Measurements from ENCODE around the gene ISYNA1.

The ISYNA1 gene

DNA sequence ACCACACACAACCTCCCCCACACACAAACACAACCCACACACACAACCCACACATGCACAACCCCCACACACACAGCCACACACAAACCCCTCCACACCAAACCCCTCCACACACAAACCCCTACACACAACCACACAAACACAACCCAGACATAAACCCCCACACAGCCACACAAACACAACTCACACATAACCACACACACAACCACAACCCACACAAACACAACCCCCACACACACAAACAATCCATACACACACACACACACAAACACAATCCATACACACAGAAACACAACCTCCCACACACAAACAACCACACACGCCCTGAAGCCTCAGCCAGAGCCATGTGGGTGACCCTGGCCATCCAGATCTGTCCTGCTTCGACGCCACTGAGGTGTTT, 30.0 kb upstream of the ISYNA1 start:
- DNase-seq (ENCODE audit: low read depth in 2 of 2): no peak

DNA sequence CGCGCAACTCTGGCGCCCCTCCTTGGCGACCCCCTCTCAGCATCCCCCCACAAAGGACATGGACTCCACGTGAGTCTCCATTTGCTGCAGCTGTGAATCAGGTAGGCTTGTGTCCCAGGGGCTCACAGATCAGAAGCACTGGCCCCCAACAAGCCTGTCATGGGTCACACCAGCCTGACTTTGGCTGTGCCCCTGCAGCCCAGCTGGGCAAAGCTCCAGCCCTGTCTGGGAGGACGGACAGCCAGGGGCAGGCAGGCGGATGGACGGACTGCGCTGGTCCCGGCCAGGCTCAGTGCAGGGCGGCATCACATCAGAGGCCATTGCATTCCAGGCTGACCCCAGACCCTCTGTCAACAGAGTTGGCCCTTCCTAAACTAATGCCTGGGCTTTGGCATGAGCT, 28.4 kb upstream of the ISYNA1 start:
- DNase-seq (ENCODE audit: low read depth in 2 of 2): no peak

DNA sequence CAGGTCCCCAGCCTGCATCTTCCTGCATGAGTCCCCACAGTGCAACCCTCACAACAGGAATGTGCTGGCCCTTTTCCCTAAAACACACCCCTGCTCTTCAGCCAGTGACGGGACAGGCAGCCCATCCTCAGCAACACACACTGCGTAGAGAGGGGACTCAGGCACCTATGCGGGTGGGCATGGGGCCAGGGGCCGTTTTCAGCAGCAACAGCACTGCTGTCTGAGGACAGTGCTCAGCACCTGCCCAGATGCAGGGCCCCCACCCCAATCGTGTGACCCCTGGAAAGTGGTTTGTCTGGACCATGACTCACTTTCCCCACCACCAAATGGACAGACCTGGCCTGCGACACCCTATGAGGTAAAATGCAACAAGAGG, 28.0 kb upstream of the ISYNA1 start:
- no peak for DNase-seq (ENCODE audit: low read depth in 2 of 2)

DNA sequence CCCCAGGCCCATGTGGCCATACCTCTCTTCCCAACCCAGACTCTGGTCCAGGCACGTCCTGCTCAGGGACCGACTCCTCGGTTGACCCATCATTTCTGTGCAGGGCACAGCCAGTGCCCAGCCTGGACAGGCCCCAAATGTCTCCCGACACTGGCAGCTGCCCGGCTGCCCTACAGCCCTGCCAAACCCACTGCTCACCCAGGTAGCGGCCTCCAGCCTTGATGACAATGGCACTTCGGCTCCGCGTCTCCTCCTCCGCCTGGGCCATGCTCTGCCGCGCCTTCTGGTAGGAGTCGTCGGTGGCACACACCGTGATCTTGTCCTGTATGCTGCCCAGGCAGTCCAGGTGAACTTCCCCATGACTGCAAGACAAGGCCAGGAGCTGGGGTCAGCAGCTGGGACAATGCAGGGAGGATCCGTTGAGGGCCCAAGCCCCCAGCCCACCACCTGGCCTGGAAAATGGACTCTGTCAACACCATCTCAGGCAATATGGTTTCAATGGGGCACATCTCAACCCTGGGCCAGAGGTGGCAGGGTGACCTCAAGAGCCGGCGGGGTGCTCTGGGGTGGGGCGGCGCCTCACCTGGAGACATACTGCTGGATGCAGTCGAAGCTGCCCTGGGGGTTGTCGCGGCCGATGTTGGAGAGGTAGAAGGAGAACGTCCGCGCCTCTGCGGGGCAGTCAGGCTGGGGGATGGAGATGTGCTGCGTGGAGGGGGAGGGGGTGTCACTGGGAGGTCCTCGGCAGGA, 27.5 kb upstream of the ISYNA1 start:
- DNase-seq (ENCODE audit: low read depth in 2 of 2): no peak

DNA sequence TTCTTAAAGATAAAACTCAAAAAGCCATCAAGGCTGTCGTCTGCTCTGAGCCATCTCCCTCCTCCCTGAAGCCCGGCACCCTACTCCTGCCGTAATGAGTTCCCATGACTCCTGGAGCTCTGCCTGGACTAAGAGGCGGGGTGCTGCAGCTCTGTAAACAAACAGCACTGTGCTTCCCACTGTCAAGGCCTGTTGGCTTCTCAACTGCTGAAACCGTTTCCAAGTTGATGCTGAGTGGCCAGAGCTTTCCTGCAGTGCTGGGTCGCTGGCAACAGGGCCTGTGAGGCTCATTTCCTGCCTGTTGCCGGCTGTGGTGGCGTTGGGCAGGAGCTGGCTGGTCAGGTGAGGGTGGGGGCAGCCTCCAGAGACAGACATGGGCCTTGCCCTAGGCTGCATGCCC, 26.7 kb upstream of the ISYNA1 start:
- no peak for DNase-seq (ENCODE audit: low read depth in 2 of 2)

DNA sequence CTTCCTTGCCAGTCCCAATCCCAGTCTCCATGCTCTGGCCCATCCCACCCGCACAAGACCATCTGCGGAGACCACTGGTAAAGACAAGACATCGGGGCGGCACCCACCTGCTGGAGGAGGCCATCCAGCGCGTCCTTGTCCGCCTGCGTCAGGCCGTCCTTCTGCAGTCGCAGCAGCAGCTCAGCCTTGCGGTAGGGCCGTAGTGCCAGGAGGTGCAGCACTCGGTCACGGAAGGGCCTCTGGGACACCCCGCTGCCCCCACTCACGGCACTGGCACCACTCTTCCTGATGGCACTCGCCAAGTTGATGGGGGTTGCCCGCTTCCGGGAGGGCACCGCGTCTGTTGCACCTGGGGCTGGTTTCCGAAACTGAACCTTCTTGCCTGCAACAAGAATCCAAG, 23.5 kb upstream of the ISYNA1 start:
- DNase-seq (ENCODE audit: low read depth in 2 of 2): no peak

DNA sequence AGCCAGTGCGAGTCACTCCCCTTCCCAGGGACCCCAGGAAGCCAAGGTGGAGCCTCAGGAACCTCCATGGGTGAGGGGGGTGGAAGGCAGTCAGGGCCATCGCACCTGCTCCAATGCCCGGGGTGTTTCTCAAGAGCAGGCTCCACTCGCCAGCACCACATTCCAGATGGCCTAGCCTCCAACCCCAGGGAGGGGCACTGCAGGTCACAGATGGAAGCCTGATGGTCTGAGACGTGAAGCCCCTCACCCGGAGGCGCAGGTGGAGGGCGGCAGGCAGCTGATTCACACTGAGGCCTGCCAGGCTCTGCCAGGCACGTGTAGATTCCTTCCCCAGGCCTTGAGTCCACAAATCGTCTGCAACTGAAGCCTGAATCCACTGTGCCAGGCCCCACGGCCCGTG, 23.0 kb upstream of the ISYNA1 start:
- DNase-seq (ENCODE audit: low read depth in 2 of 2): no peak

DNA sequence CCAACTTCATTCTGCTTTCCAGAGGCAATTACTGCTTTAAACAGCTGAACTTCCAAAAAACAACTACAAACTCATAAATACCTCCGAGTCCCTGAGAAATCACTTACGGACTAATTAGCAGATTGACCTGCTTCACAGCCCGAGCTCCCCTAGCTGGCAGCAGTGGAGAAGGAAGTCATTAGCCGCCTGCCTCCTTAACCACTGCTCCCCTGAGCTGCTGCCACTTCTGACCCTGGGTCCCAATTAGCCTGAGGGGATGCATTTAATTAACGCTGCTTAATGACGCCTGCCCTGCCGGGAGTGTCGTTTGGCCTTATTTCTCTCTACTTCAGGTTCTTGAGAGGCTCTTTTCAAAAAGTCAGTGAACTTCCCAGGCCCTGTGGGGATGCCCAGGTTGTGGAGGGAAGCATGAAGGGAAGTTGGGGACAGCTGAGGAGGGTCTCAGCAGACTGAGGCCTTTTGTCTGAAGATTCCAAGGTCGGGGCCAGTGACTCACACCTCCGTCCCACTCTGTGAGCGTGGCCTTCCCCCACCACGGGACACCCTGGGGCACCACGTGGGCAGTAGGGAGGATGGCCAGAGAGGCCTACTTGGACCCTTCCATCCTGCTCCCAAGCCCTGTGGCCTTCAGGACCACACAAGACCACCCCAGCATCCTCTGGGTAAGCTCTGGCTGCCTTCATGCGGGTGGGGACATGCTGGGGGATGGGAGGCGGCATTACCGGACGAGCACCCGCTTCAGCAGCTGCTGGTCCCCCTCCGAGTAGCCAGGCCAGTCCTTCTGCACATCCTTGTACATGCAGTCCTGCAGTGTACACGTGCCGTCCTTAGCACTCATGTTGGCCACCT, 19.8 kb upstream of the ISYNA1 start:
- DNase-seq (ENCODE audit: low read depth in 2 of 2): no peak

DNA sequence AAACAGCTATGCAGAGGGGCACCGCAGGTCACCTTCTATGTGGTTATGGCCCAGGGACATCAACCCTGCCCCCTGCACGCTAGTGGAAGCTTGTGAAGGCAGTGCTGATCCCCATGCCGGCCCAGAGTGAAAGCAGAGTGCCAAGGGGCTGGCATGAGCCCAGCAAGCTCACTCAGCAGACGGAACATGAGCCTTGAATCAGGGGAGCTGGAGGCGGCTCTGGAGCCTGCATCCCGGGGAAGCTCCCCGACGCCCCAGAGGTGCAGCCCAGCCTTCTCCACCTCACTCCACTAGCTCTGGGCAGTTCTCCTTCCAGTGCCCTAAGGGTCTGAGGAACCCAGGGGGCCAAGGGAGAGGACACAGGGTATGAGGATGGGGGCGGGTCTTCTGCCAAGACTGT, 19.0 kb upstream of the ISYNA1 start:
- no peak for DNase-seq (ENCODE audit: low read depth in 2 of 2)

DNA sequence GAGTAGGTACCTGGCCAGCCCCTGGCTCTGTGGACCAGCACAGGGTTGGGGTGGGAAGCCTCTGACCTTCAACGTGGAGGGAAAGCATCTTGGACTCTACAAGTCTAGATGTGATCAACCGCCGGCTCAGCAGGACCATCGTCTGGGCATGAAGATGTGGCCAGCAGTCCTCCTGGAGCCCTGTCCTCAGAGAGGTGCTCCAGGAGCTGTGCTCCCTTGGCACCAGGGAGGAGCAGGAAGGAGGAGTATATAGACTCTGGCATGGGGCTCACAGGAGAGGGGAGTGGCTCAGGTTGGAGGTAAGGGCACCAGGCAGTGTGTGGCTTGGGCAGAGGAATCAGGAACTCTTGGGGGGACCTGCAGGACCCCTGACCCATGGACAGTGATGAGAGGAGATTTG, 18.3 kb upstream of the ISYNA1 start:
- no peak for DNase-seq (ENCODE audit: low read depth in 2 of 2)

DNA sequence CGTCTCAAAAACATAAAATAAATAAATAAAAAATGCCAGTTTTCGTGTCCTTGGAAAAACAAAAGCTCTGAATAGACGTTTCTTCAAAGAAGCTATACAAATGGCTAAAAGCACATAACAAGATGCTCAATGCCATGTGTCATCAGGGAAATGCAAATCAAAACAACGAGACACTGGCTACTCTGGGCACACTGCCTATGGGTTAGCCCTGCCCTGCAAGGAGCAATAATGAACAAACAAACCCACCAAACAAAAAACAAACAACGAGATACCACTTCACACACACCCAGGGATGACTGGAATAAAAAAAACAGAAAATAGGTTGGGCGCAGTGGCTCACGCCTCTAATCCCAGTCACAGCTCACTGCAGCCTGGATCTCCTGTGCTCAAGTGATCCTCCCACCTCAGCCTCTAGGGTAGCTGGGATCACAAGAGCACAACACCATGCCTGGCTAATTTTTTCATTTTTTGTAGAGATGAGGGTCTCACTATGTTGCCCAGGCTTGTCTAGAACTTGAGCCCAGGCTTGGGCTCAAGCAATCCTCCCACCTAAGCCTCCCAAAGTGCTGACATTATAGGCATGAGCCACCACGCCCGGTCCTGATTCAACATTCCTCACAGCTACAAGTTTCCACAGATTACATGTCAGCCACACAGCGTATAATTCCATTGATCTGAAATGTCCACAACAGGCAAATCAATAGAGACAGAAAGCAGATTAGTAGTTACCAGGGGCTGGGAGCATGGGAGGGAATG, 15.5 kb upstream of the ISYNA1 start:
- DNase-seq (ENCODE audit: low read depth in 2 of 2): no peak

DNA sequence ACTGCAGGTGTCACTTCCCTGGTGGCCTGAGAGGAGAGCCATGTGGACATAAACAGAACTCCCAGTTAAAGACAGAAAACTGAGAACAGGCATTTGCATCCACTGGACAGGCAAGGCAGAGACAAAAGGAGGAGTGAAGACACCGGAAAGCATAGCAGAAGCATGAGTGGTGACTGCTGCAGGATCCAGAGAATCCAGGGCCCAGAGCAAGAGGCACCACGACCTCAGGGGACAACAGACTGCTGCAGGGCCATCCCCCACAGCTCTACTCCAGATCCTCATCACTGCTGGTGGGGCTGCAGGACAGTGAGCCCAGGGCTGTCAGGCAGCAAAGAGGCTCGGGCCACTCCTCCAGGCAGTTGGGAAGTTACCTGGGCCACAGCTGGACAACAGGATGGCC, 14.5 kb upstream of the ISYNA1 start:
- no peak for DNase-seq (ENCODE audit: low read depth in 2 of 2)

DNA sequence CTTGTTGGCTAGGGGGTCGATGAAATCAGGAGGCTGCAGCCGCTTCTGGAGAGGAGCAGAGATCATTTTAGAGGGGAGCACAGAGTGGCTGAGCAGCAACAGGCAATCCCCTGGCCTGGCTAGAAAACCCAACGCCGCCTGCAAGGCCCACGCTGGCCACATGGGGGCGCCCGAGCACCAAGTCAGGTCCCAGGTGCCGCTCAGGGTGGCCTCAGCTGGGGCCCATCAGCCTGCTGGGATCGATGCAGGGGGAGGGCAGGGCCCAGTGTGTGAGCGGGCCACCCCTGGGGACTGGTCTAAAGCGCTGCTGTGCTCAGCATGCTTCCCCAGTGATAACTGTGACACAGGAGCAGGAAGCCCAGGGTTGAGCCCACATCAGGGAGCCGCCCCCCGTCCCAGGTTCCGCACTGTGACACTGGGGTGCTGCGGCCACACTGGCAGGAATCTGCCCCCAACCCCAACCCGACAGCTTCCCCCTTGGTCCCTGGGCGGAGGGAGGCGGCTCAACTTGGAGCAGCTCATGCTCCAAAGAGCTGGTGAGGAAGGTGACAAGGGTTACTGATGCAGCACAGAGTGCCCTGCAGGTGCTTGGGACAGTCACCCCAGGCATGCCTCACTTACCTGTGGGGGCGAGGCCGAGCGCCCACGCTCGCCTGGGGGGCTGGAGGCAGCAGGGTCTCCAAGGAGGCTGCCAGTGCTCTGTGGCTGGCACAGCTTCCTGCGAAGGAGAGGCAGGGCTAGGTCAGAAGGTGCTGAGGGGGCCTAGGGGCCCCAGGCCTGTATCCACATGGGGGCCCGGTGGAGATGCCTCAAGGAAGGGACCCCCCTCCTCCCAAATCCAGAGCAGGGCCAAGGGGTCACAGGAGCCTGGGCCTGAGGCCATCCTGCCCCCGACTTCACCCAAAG, 13.3 kb upstream of the ISYNA1 start:
- peak; percentile 82 to 89 for DNase-seq (ENCODE audit: low read depth in 2 of 2)

DNA sequence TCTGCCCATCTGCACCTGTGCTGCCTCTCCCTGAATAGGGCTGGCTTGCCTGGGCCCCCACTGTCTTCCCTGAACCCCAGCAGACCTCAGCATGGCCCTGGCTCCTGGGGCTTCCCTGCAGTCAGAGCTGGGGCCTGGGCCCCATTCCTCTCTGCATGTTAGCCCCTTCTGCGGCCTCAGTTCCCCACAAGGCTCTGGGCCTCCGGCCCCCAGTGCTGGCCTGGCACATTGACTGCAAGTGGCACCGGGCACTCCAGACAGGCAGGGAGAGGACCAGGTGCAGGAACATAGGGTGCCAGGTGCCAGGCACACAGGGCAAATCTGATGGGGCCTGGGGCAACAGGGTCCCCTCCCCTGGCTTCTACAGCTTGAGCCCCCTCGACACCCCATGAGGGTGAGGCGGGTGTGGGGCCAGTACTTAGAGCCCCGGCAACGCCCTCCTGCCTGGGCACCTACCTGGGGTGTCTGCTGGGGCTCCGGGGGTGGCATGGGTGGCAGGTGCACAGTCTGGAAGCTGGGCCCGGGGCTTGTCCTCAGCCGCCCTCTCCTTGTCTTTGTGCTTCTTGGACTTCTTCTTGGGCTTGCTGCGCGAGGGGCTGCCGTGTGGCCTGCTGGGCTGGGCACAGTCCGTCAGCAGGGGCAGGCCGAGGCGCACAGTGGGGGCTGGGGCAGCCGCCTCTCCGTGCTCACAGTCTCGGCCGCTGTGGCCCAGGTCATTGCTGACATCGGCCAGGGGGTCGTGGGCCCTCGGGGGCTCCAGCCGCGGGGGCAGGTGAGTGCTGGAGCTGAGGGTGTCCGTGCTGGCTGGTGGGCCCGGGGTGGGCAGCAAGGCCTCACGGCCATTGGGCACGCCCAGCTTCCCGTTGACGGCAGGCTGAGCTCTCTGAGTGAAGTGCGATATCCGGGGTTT, 12.3 kb upstream of the ISYNA1 start:
- DNase-seq (ENCODE audit: low read depth in 2 of 2): no peak

DNA sequence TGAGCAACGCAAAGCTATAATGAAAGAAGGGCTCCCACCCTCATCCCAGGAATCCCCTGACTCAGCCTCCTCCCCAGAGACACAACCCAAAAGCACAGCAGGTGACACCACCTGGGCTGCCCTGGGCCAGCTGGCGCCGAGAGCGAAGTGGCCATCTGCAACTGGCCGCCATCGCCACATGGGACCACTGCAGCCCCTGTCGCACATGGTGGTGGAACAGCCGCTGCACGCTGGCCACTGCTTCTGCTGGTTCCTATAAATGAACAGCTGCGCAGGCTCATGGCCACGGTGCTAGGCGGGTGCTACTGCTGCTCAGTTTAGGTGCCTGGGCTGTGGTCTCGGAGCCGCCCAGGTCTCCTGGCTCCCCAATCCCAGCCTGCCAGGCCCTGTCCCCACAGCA, 11.6 kb upstream of the ISYNA1 start:
- no peak for DNase-seq (ENCODE audit: low read depth in 2 of 2)

DNA sequence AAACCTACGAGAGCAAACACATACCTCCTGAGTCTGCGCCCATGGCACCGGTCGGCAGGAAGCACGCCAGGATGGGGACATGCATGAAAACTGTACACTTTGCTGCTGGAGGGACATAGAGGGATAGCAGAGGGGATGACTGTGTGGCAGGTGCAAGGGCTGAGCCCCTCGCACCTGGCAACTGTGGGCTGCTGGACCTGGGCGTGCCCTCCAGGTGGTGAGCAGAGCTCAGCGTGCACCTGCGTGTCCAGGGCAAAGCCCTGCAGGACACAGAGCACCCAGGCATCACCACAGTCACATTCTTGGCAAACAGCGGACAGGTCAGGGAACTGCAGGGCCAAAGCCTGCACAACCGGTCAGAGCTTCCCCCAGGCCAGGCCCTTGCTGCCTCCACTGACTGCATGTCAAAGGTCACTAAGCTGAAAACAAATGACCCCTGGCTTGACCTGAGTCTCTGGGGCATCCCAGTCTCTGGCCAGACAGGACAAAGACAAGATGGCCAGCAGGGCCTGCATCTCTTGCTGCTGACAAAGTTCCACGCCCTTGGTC, 9.0 kb upstream of the ISYNA1 start:
- DNase-seq (ENCODE audit: low read depth in 2 of 2): no peak

DNA sequence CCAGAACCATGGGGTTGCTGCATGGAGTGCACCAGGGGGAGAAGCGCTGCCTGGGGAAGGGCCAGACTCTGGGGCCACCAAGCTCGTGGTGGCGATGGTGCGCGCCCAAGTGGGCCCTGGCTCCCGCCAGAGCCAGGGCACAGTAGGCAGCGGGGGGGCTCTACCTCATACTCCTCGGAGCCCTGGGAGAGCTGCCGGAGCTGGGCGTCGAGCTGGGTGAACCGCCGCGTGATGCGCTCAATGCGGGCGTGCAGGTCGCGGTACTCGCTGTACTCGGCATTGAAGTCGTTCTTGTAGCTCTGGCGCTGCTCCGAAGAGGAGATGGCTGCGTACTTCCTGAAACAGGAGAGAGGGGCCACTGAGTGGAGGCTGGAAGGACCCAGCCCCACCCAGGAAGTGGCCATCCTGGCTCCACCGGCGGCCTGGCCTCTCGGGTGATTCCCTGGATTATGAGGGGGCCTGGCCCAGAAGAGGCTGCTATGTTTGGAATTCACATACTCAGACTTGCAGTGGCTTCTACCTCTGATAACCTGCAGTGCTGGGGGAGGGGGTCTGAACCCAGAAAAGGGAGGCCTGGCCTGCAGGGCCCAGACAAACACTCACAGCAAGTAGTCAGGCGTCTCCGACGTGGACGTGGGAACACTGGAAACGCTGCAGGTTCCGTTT, 8.3 kb upstream of the ISYNA1 start:
- DNase-seq (ENCODE audit: low read depth in 2 of 2): no peak

DNA sequence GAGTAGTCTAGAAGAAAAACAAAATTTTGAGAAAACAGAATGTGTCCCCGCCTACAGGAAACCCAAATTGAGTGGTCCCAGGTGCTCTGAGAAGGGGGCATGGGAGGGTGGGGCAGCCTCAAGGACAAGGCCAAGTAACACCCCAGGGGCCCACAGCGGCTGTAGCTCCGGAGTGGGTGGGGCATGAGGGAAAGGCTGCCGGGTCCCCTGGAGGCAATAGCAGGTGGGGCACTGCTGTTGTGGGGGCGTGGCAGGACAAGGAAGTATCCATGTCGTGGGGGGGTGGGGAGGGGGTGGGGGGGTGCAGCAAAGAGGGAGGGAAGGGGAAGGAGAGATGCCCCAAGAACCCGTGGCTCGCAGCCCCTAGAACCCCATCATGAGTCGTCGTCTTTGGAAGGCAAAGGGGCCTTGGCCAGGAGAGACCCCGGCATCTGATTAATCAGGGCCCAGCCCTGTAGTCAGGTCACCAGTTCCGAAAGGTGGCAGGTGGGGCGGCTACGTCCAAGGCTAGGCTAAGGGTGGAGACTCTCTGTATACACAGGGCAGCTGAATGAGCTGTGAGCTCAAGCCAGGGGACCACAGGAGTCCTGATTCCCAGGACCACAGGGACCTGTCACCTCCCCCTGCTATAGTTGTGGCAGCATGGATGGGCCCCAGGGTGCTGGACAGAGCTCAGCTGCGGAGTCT, 7.5 kb upstream of the ISYNA1 start:
- DNase-seq (ENCODE audit: low read depth in 2 of 2): no peak

DNA sequence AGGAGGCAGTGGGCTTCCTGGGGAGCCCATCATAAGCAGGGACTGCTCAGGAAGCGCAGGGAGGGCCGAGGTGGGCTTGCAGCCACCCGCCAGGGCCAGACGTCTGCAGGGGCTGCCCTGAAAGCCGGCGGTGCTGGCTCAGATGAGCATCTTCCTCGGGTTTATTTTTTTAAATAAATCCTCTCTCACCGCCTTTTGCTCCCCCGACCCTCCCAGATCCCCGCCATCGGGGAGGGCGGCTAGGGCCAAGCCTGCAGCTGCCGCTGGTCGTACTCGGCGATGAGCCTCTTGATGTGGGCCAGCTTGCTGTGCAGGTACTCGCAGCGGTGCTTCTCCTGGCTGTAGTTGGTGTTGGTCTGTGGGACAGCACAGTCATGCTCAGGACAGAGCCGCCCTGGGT, 6.6 kb upstream of the ISYNA1 start:
- DNase-seq (ENCODE audit: low read depth in 2 of 2): no peak

Measured in activated CD4-positive, alpha-beta T cell treated with anti-CD3 and anti-CD28 coated beads for 24 hours (primary cell).